Measurements from ENCODE around the gene ABCA1. TPM values are rescaled to one million over a fixed set of nuclear protein-coding genes. Genes with fewer than 3 reads are reported as not detected.

ABCA1 gene
- total and polyA plus RNA-seq, 4 donors, result 10.2 to 43.0 (median 27.8) TPM

- Histone ChIP-seq H3K27me3 (ENCODE audit: control insufficient read depth, insufficient read depth, low read length) (no peaks in the 10 kb centered on the region), H3K9me3 (ENCODE audit: control insufficient read depth, insufficient read depth, low read length) (no peaks in the 10 kb centered on the region), H3K27ac (ENCODE audit: low read depth, low read length) (no peak overlapping the region), H3K4me1 (ENCODE audit: control insufficient read depth, insufficient read depth, low read length) (peaks cover 3% of the 10 kb centered on the region), H3K4me3 (ENCODE audit: low read depth, low read length) (no peak overlapping the region), H3K36me3 (ENCODE audit: control insufficient read depth, insufficient read depth, low read length) (no peaks in the 10 kb centered on the region)
- 90% methylated on average over 3 of the region's 4 CpGs for WGBS (ENCODE audit: insufficient coverage)
- no peak for DNase-seq (ENCODE audit: low read depth in 4 of 6, low spot score in 6 of 6)
Measured at GRCh38 chr9:104911032-104911607, 16.8 kb downstream of the ABCA1 start.

- no peak for DNase-seq (ENCODE audit: low read depth in 4 of 6, low spot score in 6 of 6)
- WGBS (ENCODE audit: insufficient coverage), result 52% methylated on average over 9 of the region's 11 CpGs
- peaks cover 7% of the 10 kb centered on the region for H3K4me1 ChIP-seq (ENCODE audit: control insufficient read depth, insufficient read depth, low read length)
Measured at GRCh38 chr9:104907278-104907951, 20.5 kb downstream of the ABCA1 start.

GRCh38 chr9:104906441-104907277 lies 21.3 kb downstream of the ABCA1 start:
- no peak overlapping the region for H3K27ac ChIP-seq (ENCODE audit: low read depth, low read length)
- H3K4me3 ChIP-seq (ENCODE audit: low read depth, low read length), result no peak overlapping the region
- H3K36me3 ChIP-seq (ENCODE audit: control insufficient read depth, insufficient read depth, low read length), result no peaks in the 10 kb centered on the region
- H3K9me3 ChIP-seq (ENCODE audit: control insufficient read depth, insufficient read depth, low read length), result no peaks in the 10 kb centered on the region
- DNase-seq (ENCODE audit: low read depth in 4 of 6, low spot score in 6 of 6), result no peak
- no peaks in the 10 kb centered on the region for H3K27me3 ChIP-seq (ENCODE audit: control insufficient read depth, insufficient read depth, low read length)
- 88% methylated on average over 4 of the region's 5 CpGs for WGBS (ENCODE audit: insufficient coverage)
- H3K4me1 ChIP-seq (ENCODE audit: control insufficient read depth, insufficient read depth, low read length), result peaks cover 7% of the 10 kb centered on the region

More at GRCh38 chr9:104907278-104907951, 20.5 kb downstream of the ABCA1 start:
- Histone ChIP-seq H3K27ac (ENCODE audit: low read depth, low read length) (no peak overlapping the region), H3K9me3 (ENCODE audit: control insufficient read depth, insufficient read depth, low read length) (no peaks in the 10 kb centered on the region), H3K27me3 (ENCODE audit: control insufficient read depth, insufficient read depth, low read length) (no peaks in the 10 kb centered on the region), H3K36me3 (ENCODE audit: control insufficient read depth, insufficient read depth, low read length) (no peaks in the 10 kb centered on the region), H3K4me3 (ENCODE audit: low read depth, low read length) (no peak overlapping the region)

DNA sequence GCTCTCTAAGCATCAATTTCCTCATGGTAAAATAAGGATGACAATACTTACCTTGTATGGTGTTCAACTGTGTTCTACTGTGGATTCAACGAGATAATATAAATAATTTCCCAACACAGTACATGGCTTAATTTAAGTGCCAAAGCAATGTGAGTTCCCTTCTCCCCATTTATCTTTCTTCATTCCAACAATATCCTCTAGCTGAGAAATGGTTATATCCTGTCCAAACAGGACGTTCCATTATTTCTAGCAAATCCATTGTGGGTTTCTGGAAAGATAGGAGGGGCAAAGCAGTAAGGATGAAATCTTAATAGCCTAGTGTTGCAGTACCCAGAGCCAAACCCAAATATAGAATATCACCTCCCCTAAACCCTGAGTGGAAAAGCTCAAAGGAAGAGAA lies 22.0 kb downstream of the ABCA1 start:
- Histone ChIP-seq H3K4me3 (ENCODE audit: low read depth, low read length) (no peak overlapping the region), H3K4me1 (ENCODE audit: control insufficient read depth, insufficient read depth, low read length) (peaks cover 7% of the 10 kb centered on the region), H3K27me3 (ENCODE audit: control insufficient read depth, insufficient read depth, low read length) (no peaks in the 10 kb centered on the region), H3K9me3 (ENCODE audit: control insufficient read depth, insufficient read depth, low read length) (no peaks in the 10 kb centered on the region), H3K27ac (ENCODE audit: low read depth, low read length) (no peak overlapping the region), H3K36me3 (ENCODE audit: control insufficient read depth, insufficient read depth, low read length) (no peaks in the 10 kb centered on the region)
- no peak for DNase-seq (ENCODE audit: low read depth in 4 of 6, low spot score in 6 of 6)
- no CpG with 5 or more reads among the region's 2 CpGs for WGBS (ENCODE audit: insufficient coverage)

DNA sequence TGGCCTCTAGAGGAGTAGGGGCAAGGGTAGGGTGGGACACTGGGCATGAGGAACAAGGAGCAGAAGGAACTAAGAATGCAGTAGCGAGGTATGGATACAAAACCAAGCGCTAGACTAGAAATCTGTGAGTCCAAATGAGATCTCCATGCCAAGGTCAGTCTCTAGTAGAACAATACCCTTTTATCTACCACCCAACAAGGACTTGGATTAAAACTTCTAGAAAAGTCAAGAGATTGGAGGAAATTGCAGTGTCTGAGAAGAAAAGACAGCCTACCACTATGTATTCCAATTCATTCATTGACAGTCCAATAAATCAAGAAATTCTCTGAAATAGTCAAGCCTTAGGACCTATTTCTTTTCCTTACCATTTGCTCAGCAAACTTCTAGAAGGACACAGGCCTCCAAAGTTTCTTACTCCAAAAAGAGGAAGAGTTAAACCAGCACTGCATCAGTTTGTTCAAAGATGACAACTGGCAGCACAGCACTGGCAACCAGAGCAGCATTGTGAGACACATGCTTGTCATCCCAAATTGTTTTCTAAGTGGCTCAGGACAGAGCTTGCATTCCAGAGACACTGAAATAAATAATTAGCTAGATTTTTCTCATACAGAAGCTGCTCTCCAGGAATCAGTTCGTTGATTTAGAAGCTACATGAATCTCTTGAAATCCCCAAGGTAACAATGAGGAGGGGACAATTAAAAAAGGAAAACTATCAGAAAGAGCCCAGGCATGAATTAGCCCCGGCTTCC lies 22.6 kb downstream of the ABCA1 start:
- DNase-seq (ENCODE audit: low read depth in 4 of 6, low spot score in 6 of 6), result no peak
- H3K27ac ChIP-seq (ENCODE audit: low read depth, low read length), result no peak overlapping the region
- H3K27me3 ChIP-seq (ENCODE audit: control insufficient read depth, insufficient read depth, low read length), result no peaks in the 10 kb centered on the region
- H3K36me3 ChIP-seq (ENCODE audit: control insufficient read depth, insufficient read depth, low read length), result no peaks in the 10 kb centered on the region
- no peaks in the 10 kb centered on the region for H3K9me3 ChIP-seq (ENCODE audit: control insufficient read depth, insufficient read depth, low read length)
- no peak overlapping the region for H3K4me3 ChIP-seq (ENCODE audit: low read depth, low read length)
- WGBS (ENCODE audit: insufficient coverage), result no CpG with 5 or more reads among the region's 4 CpGs
- peaks cover 7% of the 10 kb centered on the region for H3K4me1 ChIP-seq (ENCODE audit: control insufficient read depth, insufficient read depth, low read length)

DNA sequence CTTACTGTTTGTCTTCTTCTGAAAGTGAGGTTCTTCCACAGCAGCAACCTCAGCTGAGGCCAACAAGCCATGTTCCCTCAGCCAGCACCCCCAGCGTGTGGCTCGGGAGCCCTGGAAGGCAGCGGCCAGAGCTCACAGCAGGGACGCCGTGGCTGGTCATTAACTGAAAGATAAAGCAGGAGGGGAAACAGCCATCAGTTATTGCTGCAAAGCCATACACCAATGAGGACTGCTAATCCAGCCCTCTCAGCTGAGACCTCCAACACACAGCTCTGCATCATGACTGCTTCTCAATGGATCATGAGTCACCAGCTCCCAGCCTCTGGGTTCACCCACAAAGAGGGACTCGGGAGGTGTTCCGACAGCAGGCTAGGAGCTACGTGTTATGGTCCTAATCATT lies 24.3 kb downstream of the ABCA1 start:
- Histone ChIP-seq H3K27me3 (ENCODE audit: control insufficient read depth, insufficient read depth, low read length) (no peaks in the 10 kb centered on the region), H3K4me1 (ENCODE audit: control insufficient read depth, insufficient read depth, low read length) (peaks cover 7% of the 10 kb centered on the region), H3K4me3 (ENCODE audit: low read depth, low read length) (no peak overlapping the region), H3K27ac (ENCODE audit: low read depth, low read length) (no peak overlapping the region), H3K36me3 (ENCODE audit: control insufficient read depth, insufficient read depth, low read length) (no peaks in the 10 kb centered on the region), H3K9me3 (ENCODE audit: control insufficient read depth, insufficient read depth, low read length) (no peaks in the 10 kb centered on the region)
- WGBS (ENCODE audit: insufficient coverage), result 53% methylated on average over 5 of the region's 8 CpGs
- DNase-seq (ENCODE audit: low read depth in 4 of 6, low spot score in 6 of 6), result no peak

DNA sequence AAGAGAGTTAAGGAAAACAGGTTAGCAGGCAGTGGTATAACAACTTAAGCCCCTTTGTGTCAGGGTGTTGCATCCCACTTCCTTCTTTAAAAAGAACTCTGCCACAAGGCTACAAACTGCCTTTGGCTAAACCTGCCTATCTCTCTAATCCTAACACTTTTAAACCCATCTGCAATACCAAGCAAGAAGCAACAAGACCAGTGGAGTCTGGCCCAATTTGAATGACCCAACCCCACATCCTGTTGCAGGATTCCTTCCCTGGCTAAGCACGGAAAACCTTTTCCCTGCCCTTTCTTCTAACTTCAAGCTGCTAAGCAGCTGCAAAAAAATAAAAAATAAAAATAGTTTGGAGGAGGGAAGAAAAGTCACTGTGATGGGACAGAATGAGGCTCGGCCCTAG lies 27.1 kb downstream of the ABCA1 start:
- peaks cover 7% of the 10 kb centered on the region for H3K4me1 ChIP-seq (ENCODE audit: control insufficient read depth, insufficient read depth, low read length)
- WGBS (ENCODE audit: insufficient coverage), result 83% methylated on average over 1 of the region's 2 CpGs
- H3K27ac ChIP-seq (ENCODE audit: low read depth, low read length), result no peak overlapping the region
- no peaks in the 10 kb centered on the region for H3K27me3 ChIP-seq (ENCODE audit: control insufficient read depth, insufficient read depth, low read length)
- no peak overlapping the region for H3K4me3 ChIP-seq (ENCODE audit: low read depth, low read length)
- H3K36me3 ChIP-seq (ENCODE audit: control insufficient read depth, insufficient read depth, low read length), result no peaks in the 10 kb centered on the region
- no peak for DNase-seq (ENCODE audit: low read depth in 4 of 6, low spot score in 6 of 6)
- H3K9me3 ChIP-seq (ENCODE audit: control insufficient read depth, insufficient read depth, low read length), result no peaks in the 10 kb centered on the region

DNA sequence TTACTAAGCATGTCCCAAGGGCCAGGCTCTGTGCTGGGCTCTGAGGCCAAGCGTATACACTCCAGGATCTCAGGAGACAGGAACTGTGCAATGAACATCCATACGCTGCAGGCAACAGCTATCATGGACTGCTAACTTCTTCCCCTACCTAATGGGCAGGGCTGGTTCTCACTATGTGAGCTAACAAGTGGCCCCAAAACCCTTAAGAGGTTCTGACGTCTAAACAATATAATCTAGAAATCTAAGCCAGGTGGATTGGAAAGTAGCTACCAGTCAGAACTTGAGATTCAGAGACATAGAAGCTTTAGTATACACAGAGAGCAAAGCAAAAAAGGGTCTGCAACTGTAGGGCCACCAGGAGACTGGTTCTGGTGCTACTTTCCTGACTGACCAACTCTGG lies 27.6 kb downstream of the ABCA1 start:
- H3K4me1 ChIP-seq (ENCODE audit: control insufficient read depth, insufficient read depth, low read length), result peaks cover 7% of the 10 kb centered on the region

DNA sequence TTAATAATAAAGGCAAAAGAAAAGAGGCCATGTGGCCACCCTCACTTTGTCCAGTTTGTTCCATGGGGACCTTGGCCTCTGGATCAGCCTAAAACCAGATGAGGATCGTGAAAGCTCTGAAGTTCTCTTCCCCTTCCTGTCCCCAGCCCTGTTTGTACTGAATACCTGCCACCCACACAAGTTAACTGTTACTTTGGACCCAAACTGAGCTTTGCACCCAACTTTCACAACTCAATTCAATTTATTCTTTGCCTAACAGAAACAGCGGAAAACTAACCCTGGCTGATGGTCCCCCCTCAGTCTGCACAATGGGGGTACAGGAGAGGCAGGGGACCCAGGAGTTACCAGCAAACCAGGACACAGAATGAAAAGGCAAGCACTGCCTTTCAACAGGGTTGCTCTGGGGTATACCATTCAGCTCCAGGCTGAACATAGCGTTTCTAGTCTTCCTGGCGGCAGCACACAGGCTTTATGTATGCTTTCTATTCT lies 28.2 kb downstream of the ABCA1 start:
- WGBS (ENCODE audit: insufficient coverage), result 64% methylated on average over 4 of the region's 4 CpGs
- H3K9me3 ChIP-seq (ENCODE audit: control insufficient read depth, insufficient read depth, low read length), result no peaks in the 10 kb centered on the region
- DNase-seq (ENCODE audit: low read depth in 4 of 6, low spot score in 6 of 6), result no peak
- no peak overlapping the region for H3K27ac ChIP-seq (ENCODE audit: low read depth, low read length)
- no peaks in the 10 kb centered on the region for H3K36me3 ChIP-seq (ENCODE audit: control insufficient read depth, insufficient read depth, low read length)
- H3K4me1 ChIP-seq (ENCODE audit: control insufficient read depth, insufficient read depth, low read length), result peaks cover 7% of the 10 kb centered on the region
- no peaks in the 10 kb centered on the region for H3K27me3 ChIP-seq (ENCODE audit: control insufficient read depth, insufficient read depth, low read length)
- H3K4me3 ChIP-seq (ENCODE audit: low read depth, low read length), result no peak overlapping the region

More for the DNA sequence above, 27.6 kb downstream of the ABCA1 start:
- no peak for DNase-seq (ENCODE audit: low read depth in 4 of 6, low spot score in 6 of 6)
- WGBS (ENCODE audit: insufficient coverage), result 80% methylated on average over 1 of the region's 3 CpGs
- H3K27ac ChIP-seq (ENCODE audit: low read depth, low read length), result no peak overlapping the region
- no peaks in the 10 kb centered on the region for H3K27me3 ChIP-seq (ENCODE audit: control insufficient read depth, insufficient read depth, low read length)
- no peak overlapping the region for H3K4me3 ChIP-seq (ENCODE audit: low read depth, low read length)
- no peaks in the 10 kb centered on the region for H3K9me3 ChIP-seq (ENCODE audit: control insufficient read depth, insufficient read depth, low read length)
- no peaks in the 10 kb centered on the region for H3K36me3 ChIP-seq (ENCODE audit: control insufficient read depth, insufficient read depth, low read length)

Data from spinal cord (tissue), 10 donors.